ENCODE data around the gene KLF11. TPM values are rescaled to one million over a fixed set of nuclear protein-coding genes. Genes with fewer than 3 reads are reported as not detected.
A peak's percentile ranks its signal among the peaks of the same experiment; 100 is the strongest.

The KLF11 gene
- total RNA-seq, 1 donor, result 17.2 TPM

- DNase-seq (ENCODE audit: low read depth), result no peak
- TF ChIP-seq, protein P1, sequence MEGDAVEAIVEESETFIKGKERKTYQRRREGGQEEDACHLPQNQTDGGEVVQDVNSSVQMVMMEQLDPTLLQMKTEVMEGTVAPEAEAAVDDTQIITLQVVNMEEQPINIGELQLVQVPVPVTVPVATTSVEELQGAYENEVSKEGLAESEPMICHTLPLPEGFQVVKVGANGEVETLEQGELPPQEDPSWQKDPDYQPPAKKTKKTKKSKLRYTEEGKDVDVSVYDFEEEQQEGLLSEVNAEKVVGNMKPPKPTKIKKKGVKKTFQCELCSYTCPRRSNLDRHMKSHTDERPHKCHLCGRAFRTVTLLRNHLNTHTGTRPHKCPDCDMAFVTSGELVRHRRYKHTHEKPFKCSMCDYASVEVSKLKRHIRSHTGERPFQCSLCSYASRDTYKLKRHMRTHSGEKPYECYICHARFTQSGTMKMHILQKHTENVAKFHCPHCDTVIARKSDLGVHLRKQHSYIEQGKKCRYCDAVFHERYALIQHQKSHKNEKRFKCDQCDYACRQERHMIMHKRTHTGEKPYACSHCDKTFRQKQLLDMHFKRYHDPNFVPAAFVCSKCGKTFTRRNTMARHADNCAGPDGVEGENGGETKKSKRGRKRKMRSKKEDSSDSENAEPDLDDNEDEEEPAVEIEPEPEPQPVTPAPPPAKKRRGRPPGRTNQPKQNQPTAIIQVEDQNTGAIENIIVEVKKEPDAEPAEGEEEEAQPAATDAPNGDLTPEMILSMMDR (IDR thresholded peaks at IDR 0.05; ENCODE audit: insufficient read depth, low read length), result no peak
- H3K4me3 ChIP-seq (ENCODE audit: low read depth, low read length), result no peak overlapping the region
These were observed 11.6 kb downstream of the KLF11 start for GRCh38 chr2:10054976-10055375.

DNA sequence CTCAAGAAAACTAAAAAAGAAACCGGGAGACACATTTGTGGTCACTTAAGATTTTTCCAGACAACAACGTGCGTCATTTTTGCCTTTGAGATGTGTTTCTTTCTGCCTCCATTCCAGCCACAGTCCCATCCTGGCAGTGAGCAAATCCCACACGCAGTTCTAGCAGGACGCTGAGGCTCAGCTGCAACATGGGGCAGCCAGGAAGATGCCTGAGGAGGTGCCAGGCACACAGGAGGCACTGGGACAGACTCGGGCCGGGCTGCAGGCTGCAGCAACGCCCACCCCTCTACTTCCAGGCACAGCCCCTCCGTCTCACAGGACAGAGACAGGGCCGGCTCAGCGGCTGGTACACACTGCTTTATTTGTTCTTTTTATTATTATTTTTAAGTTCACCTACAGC lies 13.1 kb downstream of the KLF11 start:
- DNase-seq (ENCODE audit: low read depth), result no peak

DNA sequence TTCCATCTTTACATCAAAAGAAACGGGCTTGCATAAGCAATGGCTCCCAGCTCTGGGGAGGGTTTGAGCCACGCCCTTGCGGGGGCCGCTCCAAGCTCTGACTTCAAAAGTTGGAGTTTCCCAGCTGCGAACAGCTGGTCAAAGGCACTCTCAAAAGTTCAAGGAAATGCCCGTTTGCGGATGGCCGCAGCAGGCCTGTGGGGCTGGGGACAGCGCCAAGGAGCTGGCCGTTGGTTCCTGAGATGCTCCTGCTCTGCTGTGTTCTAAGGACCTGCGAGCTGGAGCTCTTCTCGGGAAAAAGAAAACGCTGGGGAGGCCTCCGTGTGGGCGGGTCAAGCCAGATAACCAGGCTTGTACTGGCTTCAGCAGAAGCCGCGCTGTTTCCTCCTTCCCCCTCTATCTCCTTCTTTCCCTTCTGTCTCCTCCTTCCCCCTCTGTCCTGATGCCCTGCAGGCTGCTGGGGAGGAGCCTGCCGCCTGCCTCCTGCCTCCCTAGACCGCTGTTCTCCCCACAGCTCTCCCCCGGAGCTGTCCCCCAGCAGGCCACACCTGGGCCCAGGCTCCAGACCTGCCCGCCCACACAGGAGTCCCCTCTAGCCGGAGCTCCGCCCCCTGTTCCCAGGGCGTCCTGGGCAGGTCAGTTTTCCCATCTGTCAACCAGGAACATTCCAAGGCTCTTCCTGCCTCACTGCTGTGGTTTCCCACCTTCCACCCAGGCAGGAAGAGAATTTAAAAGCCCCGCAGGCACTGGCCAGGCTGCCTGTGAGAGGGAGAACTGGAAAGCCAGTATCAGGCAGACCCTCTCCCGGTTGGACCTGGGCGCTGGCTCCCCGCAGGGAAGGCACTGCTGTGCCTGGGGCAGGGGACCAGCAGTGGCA lies 14.1 kb downstream of the KLF11 start:
- H3K4me3 ChIP-seq (ENCODE audit: low read depth, low read length), result peak overlapping the region; percentile 41
- peak; percentile 82 for DNase-seq (ENCODE audit: low read depth)
- TF ChIP-seq, protein P1 (IDR thresholded peaks at IDR 0.05; ENCODE audit: insufficient read depth, low read length), result no peak

More for the DNA sequence above, 13.1 kb downstream of the KLF11 start:
- no peak overlapping the region for H3K4me3 ChIP-seq (ENCODE audit: low read depth, low read length)
- TF ChIP-seq, protein P1 (IDR thresholded peaks at IDR 0.05; ENCODE audit: insufficient read depth, low read length), result no peak

DNA sequence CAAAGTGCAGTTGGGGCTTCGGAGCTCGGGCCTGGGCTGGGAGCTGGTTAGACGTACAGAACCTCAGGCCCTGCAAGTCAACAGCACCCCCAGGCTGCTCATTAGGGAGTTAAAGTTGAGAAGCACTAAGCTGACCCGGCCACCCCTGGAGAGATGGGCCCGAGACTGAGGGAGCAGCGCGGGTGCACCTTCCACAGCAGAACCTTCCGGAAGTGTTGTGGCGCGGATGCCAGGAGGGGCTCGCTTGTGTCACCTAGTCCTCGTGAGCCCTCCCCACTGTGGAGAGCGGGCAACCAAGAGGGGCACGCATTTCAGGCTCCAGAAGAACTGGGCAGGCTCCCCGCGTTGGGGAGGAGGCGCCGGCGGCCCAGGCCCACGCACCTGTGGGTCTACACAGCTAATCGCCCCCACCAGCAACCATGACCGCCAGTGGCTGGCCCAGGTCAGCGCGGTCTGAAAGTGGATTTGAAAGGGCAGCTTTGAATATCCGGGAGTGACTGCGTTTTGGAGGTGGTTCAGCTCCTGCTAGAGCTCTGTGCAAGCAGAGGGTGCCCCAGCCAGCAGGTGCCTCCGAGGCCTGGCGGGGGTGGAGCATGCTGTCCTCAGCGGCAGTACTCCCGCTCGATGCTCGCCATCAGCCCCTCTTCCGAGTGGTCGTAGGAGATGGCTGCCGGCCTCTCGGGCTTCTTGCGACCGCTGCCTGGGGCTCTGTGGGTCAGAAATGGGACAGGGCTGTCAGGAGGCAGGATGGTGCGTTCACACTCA lies 15.1 kb downstream of the KLF11 start:
- DNase-seq (ENCODE audit: low read depth), result no peak
- TF ChIP-seq, protein P1 (IDR thresholded peaks at IDR 0.05; ENCODE audit: insufficient read depth, low read length), result no peak

DNA sequence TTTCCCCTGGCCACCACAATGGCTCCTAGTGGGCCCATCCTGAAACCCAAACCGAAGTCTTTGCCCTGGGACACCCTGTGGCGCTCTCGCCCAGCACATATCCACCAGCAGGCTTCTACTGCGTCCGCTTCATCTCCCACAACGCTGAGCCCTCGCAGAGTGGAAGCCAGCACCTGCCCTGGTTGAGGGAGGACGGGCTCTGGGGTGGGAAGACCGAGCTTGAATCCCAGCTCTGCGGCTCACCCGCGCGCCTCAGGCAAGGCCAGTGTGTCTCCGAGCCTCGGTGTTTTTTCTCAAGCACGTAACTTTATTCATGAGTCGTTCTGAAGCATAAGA lies 15.6 kb downstream of the KLF11 start:
- TF ChIP-seq, protein P1 (IDR thresholded peaks at IDR 0.05; ENCODE audit: insufficient read depth, low read length), result no peak
- no peak overlapping the region for H3K4me3 ChIP-seq (ENCODE audit: low read depth, low read length)
- no peak for DNase-seq (ENCODE audit: low read depth)

More for the DNA sequence above, 15.1 kb downstream of the KLF11 start:
- no peak overlapping the region for H3K4me3 ChIP-seq (ENCODE audit: low read depth, low read length)

GRCh38 chr2:10059552-10060335 lies 16.4 kb downstream of the KLF11 start:
- no peak overlapping the region for H3K4me3 ChIP-seq (ENCODE audit: low read depth, low read length)
- TF ChIP-seq, protein P1 (IDR thresholded peaks at IDR 0.05; ENCODE audit: insufficient read depth, low read length), result no peak
- DNase-seq (ENCODE audit: low read depth), result no peak

Data from fibroblast of the aortic adventitia (primary cell).